IMR-90 (cell line): ENCODE data around the gene MMEL1. TPM values are rescaled to one million over a fixed set of nuclear protein-coding genes. Genes with fewer than 3 reads are reported as not detected.

Experiments used
- ATAC-seq: fragments of 200-7000 bp; cut with Tn5 transposase; 2 replicates; pipeline ENCODE4 v1.9.1; 2020; ENCODE audit warnings: low read depth, mild to moderate bottlenecking, moderate library complexity
- BruUV-seq: library from RNA; stranded (reverse); fragments of 400-500 nt; replicated peaks from 2 replicates; lab custom pipeline; 2021; lab: Mats Ljungman, UMichigan
- CTCF ChIA-PET: fragments of 300-600 bp; formaldehyde crosslinking; extraction: SDS; loops from one replicate; lab custom pipeline; 2021; ENCODE audit warnings: antibody characterized with exemption; lab: Yijun Ruan, JAX
- POLR2A ChIA-PET: fragments of 300-600 bp; sonication (Branson Sonifier 250); formaldehyde crosslinking; loops from one replicate; lab custom pipeline; 2022; ENCODE audit warnings: antibody characterized with exemption; ENCODE audit not compliant: unreplicated experiment; lab: Charles Lee
- DNase-seq: peaks from one replicate; pipeline ENCODE4 v3.0.0; 2013
- H2AFZ ChIP-seq: replicated peaks from 2 replicates; pipeline ENCODE3; 2013; ENCODE audit warnings: low read length, mild to moderate bottlenecking; ENCODE audit not compliant: poor library complexity
- H2AK5ac ChIP-seq: 2 replicates; pipeline ENCODE4 v1.6.1; 2013; ENCODE audit warnings: low read depth, low read length, inconsistent platforms
- H2AK9ac ChIP-seq: replicated peaks from 2 replicates; pipeline ENCODE3; 2013; ENCODE audit warnings: mild to moderate bottlenecking, low read depth, low read length, moderate library complexity; ENCODE audit not compliant: poor library complexity
- H2BK120ac ChIP-seq: 2 replicates; pipeline ENCODE4 v1.6.1; 2013; ENCODE audit warnings: low read depth, low read length, inconsistent platforms
- H2BK15ac ChIP-seq: 3 replicates; pipeline ENCODE4 v1.6.1; 2013; ENCODE audit warnings: low read depth, low read length, inconsistent platforms
- H2BK20ac ChIP-seq: 2 replicates; pipeline ENCODE4 v1.6.1; 2013; ENCODE audit warnings: low read depth, mild to moderate bottlenecking, inconsistent platforms, low read length, moderate library complexity
- H2BK5ac ChIP-seq: 2 replicates; pipeline ENCODE4 v1.6.1; 2013; ENCODE audit warnings: mild to moderate bottlenecking, low read depth, low read length, inconsistent platforms; ENCODE audit not compliant: poor library complexity, severe bottlenecking
- H3K14ac ChIP-seq: replicated peaks from 2 replicates; pipeline ENCODE4 v1.6.1; 2013; ENCODE audit warnings: low read depth, low read length, inconsistent platforms
- H3K18ac ChIP-seq: 2 replicates; pipeline ENCODE4 v1.6.1; 2013; ENCODE audit warnings: low read depth, low read length, control low read depth
- H3K23ac ChIP-seq: 2 replicates; pipeline ENCODE4 v1.6.1; 2013; ENCODE audit warnings: low read depth, low read length, inconsistent platforms
- H3K27ac ChIP-seq: 2 replicates; pipeline ENCODE4 v1.5.1; 2013; ENCODE audit warnings: mild to moderate bottlenecking, control low read depth, low read length; ENCODE audit not compliant: insufficient read depth
- H3K27me3 ChIP-seq: 2 replicates; pipeline ENCODE4 v1.6.1; 2013; ENCODE audit warnings: low read length; ENCODE audit not compliant: control insufficient read depth, insufficient read depth
- H3K36me3 ChIP-seq: 2 replicates; pipeline ENCODE4 v1.6.1; 2013; ENCODE audit warnings: low read length, mixed read lengths; ENCODE audit not compliant: control insufficient read depth, insufficient read depth
- H3K4ac ChIP-seq: 2 replicates; pipeline ENCODE4 v1.6.1; 2013; ENCODE audit warnings: low read depth, low read length, inconsistent platforms
- H3K4me1 ChIP-seq: 2 replicates; pipeline ENCODE4 v1.6.1; 2013; ENCODE audit warnings: low read length, mixed read lengths; ENCODE audit not compliant: control insufficient read depth, insufficient read depth
- H3K4me2 ChIP-seq: 2 replicates; pipeline ENCODE4 v1.6.1; 2013; ENCODE audit warnings: low read depth, mild to moderate bottlenecking, control low read depth, low read length, moderate library complexity
- H3K4me3 ChIP-seq: 2 replicates; pipeline ENCODE4 v1.5.1; 2013; ENCODE audit warnings: low read depth, mild to moderate bottlenecking, control low read depth, low read length, moderate library complexity; ENCODE audit not compliant: insufficient read depth
- H3K56ac ChIP-seq: 2 replicates; pipeline ENCODE4 v1.6.1; 2013; ENCODE audit warnings: low read length, inconsistent platforms; ENCODE audit not compliant: insufficient read depth; ENCODE audit errors: extremely low read depth
- H3K79me1 ChIP-seq, 2 experiments: 2 replicates each; pipeline ENCODE4 v1.6.1; 2013; ENCODE audit warnings: low read length in 2 of 2, inconsistent platforms in 1 of 2, low read depth in 1 of 2
- H3K9ac ChIP-seq: 2 replicates; pipeline ENCODE4 v1.6.1; 2013; ENCODE audit warnings: low read depth, low read length, control low read depth
- H3K9me1 ChIP-seq: 2 replicates; pipeline ENCODE4 v1.6.1; 2013; ENCODE audit warnings: low read length, inconsistent platforms; ENCODE audit not compliant: insufficient read depth
- H3K9me3 ChIP-seq: 2 replicates; pipeline ENCODE4 v1.6.1; 2013; ENCODE audit warnings: low read length; ENCODE audit not compliant: control insufficient read depth, insufficient read depth
- H4K20me1 ChIP-seq: 2 replicates; pipeline ENCODE4 v1.6.1; 2013; ENCODE audit warnings: low read length, inconsistent platforms; ENCODE audit not compliant: insufficient read depth
- H4K5ac ChIP-seq: 2 replicates; pipeline ENCODE4 v1.6.1; 2013; ENCODE audit warnings: mild to moderate bottlenecking, low read depth, low read length, control low read depth
- H4K8ac ChIP-seq, 2 experiments: 2 replicates each; pipeline ENCODE4 v1.6.1; 2013; ENCODE audit warnings: low read depth in 2 of 2, low read length in 2 of 2, control low read depth in 1 of 2, inconsistent platforms in 1 of 2
- H4K91ac ChIP-seq: 2 replicates; pipeline ENCODE4 v1.6.1; 2013; ENCODE audit warnings: low read depth, low read length, inconsistent platforms; ENCODE audit not compliant: insufficient read depth
- BHLHE40 ChIP-seq: fragments of 150-350 bp; IDR thresholded peaks from 2 replicates; pipeline ENCODE4 v1.6.1; 2016; ENCODE audit warnings: mild to moderate bottlenecking, low read depth, low read length
- CEBPB ChIP-seq: IDR thresholded peaks from 2 replicates; pipeline ENCODE4 v1.6.1; 2012; ENCODE audit warnings: low read depth, low read length, improper control_type of control experiment
- CHD1 ChIP-seq: IDR thresholded peaks from 2 replicates; pipeline ENCODE4 v1.6.1; 2012; ENCODE audit warnings: low read depth, low read length, improper control_type of control experiment
- FOS ChIP-seq: fragments of 150-350 bp; IDR thresholded peaks from 2 replicates; pipeline ENCODE4 v1.6.1; 2016; ENCODE audit warnings: low read depth, low read length
- MAFK ChIP-seq: IDR thresholded peaks from 2 replicates; pipeline ENCODE4 v1.6.1; 2012; ENCODE audit warnings: low read depth, low read length, improper control_type of control experiment
- MXI1 ChIP-seq: IDR thresholded peaks from 2 replicates; pipeline ENCODE4 v1.6.1; 2012; ENCODE audit warnings: low read depth, mild to moderate bottlenecking, low read length, moderate library complexity, borderline replicate concordance
- NFE2L2 ChIP-seq: fragments of 150-350 bp; IDR thresholded peaks from 2 replicates; pipeline ENCODE4 v1.6.1; 2016; ENCODE audit warnings: low read depth, mild to moderate bottlenecking, low read length
- POLR2A ChIP-seq: IDR thresholded peaks from 2 replicates; pipeline ENCODE4 v1.6.1; 2012; ENCODE audit warnings: mild to moderate bottlenecking, low read depth, low read length
- RCOR1 ChIP-seq: IDR thresholded peaks from 2 replicates; pipeline ENCODE4 v1.6.1; 2012; ENCODE audit warnings: mild to moderate bottlenecking, low read length, improper control_type of control experiment; ENCODE audit not compliant: insufficient replicate concordance
- RFX5 ChIP-seq: IDR thresholded peaks from 2 replicates; pipeline ENCODE4 v1.8.0; 2012; ENCODE audit warnings: low read depth, mild to moderate bottlenecking, low read length, moderate library complexity
- SMC3 ChIP-seq: fragments of 150-350 bp; IDR thresholded peaks from 2 replicates; pipeline ENCODE4 v1.6.1; 2016; ENCODE audit warnings: low read depth, mild to moderate bottlenecking, antibody characterized with exemption, low read length, moderate library complexity
- WGBS, 2 experiments: methylation state at CpG; one replicate each; pipeline versions ENCODE4 v1.1.5 to v1.1.7; 2013; ENCODE audit warnings: missing lambda C conversion rate in 2 of 2; ENCODE audit not compliant: insufficient read length in 1 of 2; ENCODE audit errors: extremely low coverage in 2 of 2; 5-methylcytosine and 5-hydroxymethylcytosine counted together
- dilution Hi-C: fragments of 300-500 bp; cut with HindIII; formaldehyde crosslinking; loops from one replicate; pipeline ENCODE4 v1.14.3; 2018; ENCODE audit warnings: low sequenced_read_pairs; ENCODE audit not compliant: unreplicated experiment
- in situ Hi-C: fragments of 300-500 bp; cut with MboI; formaldehyde crosslinking; loops from 3 replicates; pipeline ENCODE4 v1.14.3; 2019; ENCODE audit warnings: low sequenced_read_pairs, inconsistent platforms, mixed read lengths
- intact Hi-C: fragments of 100-400 bp; cut with micrococcal nuclease; formaldehyde crosslinking; loops from 2 replicates; pipeline ENCODE4 v1.10.0; 2022
- polyA plus RNA-seq, 3 experiments: library from polyadenylated mRNA; depleted of rRNA; stranded (reverse); fragments of >200 nt; gene quantifications; 2 replicates each; pipeline ENCODE4 v1.2.3, GENCODE V29; 2012; ENCODE audit warnings: low replicate concordance in 1 of 3
- total RNA-seq: library from RNA; depleted of rRNA; stranded (reverse); fragments of >200 nt; gene quantifications from 2 replicates; pipeline ENCODE4 v1.2.3, GENCODE V29; 2012
- TF ChIP-seq, protein P1 (sequence below): conservative IDR thresholded peaks from 2 replicates; pipeline ENCODE4 v1.5.1; 2012; ENCODE audit warnings: mild to moderate bottlenecking, low read depth, low read length, improper control_type of control experiment
- TF ChIP-seq, protein P2 (sequence below): fragments of 150-350 bp; IDR thresholded peaks from 2 replicates; pipeline ENCODE4 v1.6.1; 2017; ENCODE audit warnings: mild to moderate bottlenecking, antibody characterized with exemption, low read length, low read depth
- TF ChIP-seq, protein P3 (sequence below): fragments of 150-350 bp; IDR thresholded peaks from 2 replicates; pipeline ENCODE4 v1.6.1; 2016; ENCODE audit warnings: low read depth, mild to moderate bottlenecking, low read length, moderate library complexity, borderline replicate concordance

The MMEL1 gene
- total and polyA plus RNA-seq, 2 of the 4 experiments (the other 2 are of a cell fraction): under 0.01 to 0.12 TPM

DNA sequence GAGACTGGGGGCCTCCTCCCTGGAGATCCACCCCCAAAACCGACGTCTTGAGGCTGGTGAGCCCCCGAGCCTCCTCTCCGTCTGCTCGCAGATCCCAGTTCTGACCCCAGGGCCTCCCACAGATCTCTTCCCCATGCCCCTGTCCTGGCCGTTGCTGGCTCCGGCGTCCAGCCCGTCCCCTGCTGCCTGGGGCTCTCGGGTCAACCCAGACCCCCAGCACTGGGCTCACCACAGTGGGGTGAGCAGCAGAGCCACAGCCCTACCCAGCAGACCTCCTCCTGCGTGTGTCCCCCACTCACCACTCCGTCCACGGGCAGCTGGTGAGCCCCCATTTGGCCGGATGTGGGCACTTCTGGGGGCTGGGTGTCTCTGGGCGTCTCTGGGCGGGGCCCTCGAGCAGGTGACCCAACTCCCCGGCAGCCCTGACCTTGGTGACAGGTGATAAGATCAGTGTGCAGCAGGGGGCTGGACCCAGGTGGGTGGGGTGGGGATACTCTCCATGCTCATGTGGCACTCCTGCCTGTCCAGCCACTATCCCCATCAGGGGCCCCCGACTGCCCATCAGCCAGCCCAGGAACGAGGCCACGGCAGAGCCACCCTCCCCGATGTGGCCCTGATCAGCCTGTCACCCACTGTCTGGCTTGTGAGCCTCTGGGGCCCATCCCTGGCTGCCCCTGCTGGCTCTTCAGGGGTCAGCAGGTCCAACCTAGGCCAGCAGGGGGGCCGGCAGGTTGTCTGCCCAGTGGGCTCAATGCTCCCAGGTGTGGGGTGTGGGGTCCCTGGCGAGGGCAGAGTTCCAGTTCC is 75.9 kb downstream of the MMEL1 start:
- Histone ChIP-seq H3K18ac (no peak overlapping the region; the same call in 1 of the 2 replicates), H2AK9ac (peak overlapping the region; percentile 47), H3K27me3 (no peaks in the 10 kb centered on the region; the same call in 1 of the 2 replicates), H3K9me1 (no peaks in the 10 kb centered on the region), H3K23ac (no peak overlapping the region), H3K14ac (peak overlapping the region; percentile 89), H2BK5ac (no peak overlapping the region), H3K4me1 (no peaks in the 10 kb centered on the region), H3K4ac (peak overlapping the region; percentile 72), H2AFZ (peak overlapping the region; percentile 98), H3K4me3 (peak overlapping the region; percentile 44), H3K27ac (no peak overlapping the region), H3K79me1 (no peaks in the 10 kb centered on the region), H4K20me1 (no peaks in the 10 kb centered on the region), H3K9me3 (no peaks in the 10 kb centered on the region), H2BK120ac (peak overlapping the region; percentile 24; the same call in 1 of the 2 replicates), H4K8ac (peak overlapping the region; percentile 80 to 88; a peak in 3 of 4 replicates), H3K56ac (no peak overlapping the region), H4K91ac (peak overlapping the region; percentile 58; the same call in 1 of the 2 replicates), H3K4me2 (peak overlapping the region; percentile 90), H3K9ac (peak overlapping the region; percentile 70; the same call in 1 of the 2 replicates), H4K5ac (peak overlapping the region; percentile 78), H2BK20ac (no peak overlapping the region), H2BK15ac (no peak overlapping the region), H3K36me3 (no peaks in the 10 kb centered on the region), H2AK5ac (no peak overlapping the region)
- in situ Hi-C loops: no loop called here
- dilution Hi-C loops: no loop called here
- WGBS, 2 experiments: 37% methylated on average over 10 of the region's 24 CpGs; no CpG with 5 or more reads in 1 of the 2 experiments
- ATAC-seq (peak; percentile 41), DNase-seq (no peak)
- BruUV-seq: no TSS peak
- intact Hi-C loops: loop anchor here (1.0 kb wide), 1 partner anchor 86 kb away; no protein-coding TSS in a partner anchor
- POLR2A ChIA-PET: no interaction called here
- CTCF ChIA-PET: no interaction called here
- TF ChIP-seq MXI1 (no peak), RFX5 (no peak), NFE2L2 (no peak), RCOR1 (no peak), MAFK (no peak), FOS (no peak), POLR2A (no peak), SMC3 (no peak), CEBPB (no peak), CHD1 (no peak), BHLHE40 (no peak)
- TF ChIP-seq, protein P1, sequence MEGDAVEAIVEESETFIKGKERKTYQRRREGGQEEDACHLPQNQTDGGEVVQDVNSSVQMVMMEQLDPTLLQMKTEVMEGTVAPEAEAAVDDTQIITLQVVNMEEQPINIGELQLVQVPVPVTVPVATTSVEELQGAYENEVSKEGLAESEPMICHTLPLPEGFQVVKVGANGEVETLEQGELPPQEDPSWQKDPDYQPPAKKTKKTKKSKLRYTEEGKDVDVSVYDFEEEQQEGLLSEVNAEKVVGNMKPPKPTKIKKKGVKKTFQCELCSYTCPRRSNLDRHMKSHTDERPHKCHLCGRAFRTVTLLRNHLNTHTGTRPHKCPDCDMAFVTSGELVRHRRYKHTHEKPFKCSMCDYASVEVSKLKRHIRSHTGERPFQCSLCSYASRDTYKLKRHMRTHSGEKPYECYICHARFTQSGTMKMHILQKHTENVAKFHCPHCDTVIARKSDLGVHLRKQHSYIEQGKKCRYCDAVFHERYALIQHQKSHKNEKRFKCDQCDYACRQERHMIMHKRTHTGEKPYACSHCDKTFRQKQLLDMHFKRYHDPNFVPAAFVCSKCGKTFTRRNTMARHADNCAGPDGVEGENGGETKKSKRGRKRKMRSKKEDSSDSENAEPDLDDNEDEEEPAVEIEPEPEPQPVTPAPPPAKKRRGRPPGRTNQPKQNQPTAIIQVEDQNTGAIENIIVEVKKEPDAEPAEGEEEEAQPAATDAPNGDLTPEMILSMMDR: no peak
- TF ChIP-seq, protein P2, sequence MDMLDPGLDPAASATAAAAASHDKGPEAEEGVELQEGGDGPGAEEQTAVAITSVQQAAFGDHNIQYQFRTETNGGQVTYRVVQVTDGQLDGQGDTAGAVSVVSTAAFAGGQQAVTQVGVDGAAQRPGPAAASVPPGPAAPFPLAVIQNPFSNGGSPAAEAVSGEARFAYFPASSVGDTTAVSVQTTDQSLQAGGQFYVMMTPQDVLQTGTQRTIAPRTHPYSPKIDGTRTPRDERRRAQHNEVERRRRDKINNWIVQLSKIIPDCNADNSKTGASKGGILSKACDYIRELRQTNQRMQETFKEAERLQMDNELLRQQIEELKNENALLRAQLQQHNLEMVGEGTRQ: no peak
- TF ChIP-seq, protein P3, sequence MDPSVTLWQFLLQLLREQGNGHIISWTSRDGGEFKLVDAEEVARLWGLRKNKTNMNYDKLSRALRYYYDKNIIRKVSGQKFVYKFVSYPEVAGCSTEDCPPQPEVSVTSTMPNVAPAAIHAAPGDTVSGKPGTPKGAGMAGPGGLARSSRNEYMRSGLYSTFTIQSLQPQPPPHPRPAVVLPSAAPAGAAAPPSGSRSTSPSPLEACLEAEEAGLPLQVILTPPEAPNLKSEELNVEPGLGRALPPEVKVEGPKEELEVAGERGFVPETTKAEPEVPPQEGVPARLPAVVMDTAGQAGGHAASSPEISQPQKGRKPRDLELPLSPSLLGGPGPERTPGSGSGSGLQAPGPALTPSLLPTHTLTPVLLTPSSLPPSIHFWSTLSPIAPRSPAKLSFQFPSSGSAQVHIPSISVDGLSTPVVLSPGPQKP: no peak
